ENCODE results near the gene ATXN1.

DNA sequence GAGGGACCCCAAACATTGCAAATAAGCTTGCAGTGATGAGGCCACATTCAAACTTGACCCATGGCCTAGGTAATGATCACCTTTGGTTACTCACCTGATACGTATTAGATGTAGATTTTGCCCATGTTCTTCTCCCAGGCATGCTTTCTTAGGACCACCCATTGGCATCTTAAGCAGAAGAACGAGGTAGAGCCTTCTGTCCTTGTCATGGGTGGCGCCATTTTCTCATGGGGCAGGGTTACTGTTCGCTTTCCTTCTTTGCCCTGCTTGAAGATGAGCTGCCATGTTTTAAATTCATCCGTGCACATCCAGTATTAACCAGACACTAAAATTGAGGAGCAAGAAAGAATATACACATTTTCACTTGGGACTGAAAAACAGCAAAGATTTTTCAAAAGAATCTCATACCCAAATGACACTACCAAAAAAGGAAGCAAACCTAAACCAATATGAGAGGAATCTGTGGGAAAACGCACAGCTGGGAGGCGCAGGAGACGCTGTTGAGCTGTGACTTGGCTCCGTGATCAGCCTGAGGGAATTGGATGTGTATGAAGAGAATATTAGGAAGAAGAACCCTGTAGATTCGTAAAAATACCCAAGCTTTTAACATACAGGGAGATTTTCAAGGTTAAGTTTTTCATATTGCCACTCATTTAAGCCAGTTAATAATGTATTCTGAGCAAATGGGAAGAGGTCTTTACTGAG lies 486.2 kb downstream of the ATXN1 start:
- TF ChIP-seq EZH2 (IDR thresholded peaks at IDR 0.05; ENCODE audit: insufficient read depth, poor library complexity, severe bottlenecking) (no peak), EZH2phosphoT487 (IDR thresholded peaks at IDR 0.05; ENCODE audit: insufficient read depth, low read depth) (no peak)

Measured in GM23248 (cell line).